GM18861 (cell line): ENCODE data around the gene NAALADL1.
"Not testable (repeated sequence)": the region's sequence is repeated elsewhere in the genome, so short reads cannot be mapped to it uniquely, and the experiment has no call there.

Experiments used
- ATAC-seq: cut with Tn5 transposase; IDR thresholded peaks from one replicate; pipeline ENCODE4 v1.9.1; 2021; ENCODE audit not compliant: unreplicated experiment

NAALADL1 gene

DNA sequence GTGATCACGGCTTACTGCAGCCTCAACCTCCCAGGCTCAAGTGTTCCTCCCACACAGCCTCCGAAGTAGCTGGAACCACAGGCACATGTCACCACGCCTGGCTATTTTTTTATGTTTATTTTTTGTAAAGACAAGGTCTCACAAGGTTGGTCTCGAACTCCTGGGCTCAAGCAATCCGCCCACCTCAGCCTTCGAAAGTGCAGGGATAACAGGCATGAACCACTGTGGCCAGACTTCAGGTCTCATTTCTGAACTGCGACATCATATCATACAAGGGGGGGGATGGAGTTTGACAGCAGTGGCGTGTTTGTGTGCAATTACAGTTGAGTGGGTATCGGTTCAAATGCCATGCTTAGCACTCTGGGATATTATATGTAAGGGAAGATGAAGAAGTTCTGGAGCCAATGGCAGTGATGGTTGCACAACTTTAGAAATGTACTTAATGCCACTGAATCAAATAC, 6.9 kb downstream of the NAALADL1 start:
- no peak for ATAC-seq

DNA sequence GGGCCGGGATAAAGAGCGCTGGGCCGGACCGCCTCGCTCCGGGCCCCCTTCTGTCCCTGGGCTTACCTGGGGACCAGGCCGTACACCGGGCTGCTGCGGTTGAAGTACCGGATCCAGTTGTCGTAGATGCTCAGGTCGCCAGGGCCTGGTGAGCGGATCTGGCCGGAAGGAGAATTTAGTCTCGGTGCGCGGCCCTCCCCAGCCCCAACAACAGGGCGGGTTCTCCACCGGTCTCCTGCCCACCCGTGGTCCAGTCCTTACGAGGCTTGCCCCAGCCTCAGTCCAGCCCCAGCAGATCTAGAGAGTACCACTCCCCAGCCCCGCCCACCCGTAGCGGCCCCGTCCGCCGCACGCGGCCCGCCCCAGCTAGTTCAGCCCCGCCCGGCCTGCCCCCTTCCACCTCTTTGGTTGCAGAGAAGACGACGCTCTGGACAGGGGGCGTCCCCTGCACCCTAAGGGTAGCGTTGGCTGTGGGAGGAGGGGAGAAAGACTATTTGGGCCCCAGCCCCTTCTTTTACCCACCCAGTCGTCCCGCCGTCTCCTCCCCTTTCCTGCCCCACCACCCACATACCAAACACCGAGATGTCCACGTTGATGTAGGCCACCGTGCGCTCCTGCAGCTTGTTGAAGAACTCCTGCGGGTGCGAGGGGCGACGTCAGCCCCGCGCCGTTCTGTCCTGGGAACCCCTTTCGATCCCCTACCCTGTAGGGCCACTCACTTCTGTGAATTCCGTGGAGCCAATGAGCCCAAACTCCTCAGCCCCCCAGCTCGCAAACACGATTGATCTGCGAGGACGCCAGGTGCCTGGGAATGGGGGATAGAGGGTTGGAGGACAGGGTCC, 10.6 kb downstream of the NAALADL1 start:
- no peak for ATAC-seq

DNA sequence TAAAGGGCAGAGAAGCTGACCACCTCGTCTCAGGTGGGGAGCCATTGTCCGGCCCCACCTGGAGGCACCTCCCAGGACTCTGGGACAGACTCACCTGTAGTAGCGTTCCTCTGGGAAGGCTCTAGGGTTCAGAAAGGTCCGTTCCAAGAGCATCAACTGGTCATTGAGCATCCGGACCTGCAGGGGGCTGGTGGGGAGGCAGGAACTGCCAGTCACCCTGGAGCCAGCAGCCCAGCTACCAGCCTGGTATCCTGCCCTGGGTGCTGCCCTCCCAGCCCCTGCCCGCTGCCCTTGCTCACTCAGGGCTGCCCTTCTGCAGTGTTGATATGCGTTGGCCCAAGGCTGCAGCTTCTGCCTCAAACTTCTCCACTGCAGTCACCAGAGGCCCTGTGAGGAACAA, 12.6 kb downstream of the NAALADL1 start:
- no peak for ATAC-seq

DNA sequence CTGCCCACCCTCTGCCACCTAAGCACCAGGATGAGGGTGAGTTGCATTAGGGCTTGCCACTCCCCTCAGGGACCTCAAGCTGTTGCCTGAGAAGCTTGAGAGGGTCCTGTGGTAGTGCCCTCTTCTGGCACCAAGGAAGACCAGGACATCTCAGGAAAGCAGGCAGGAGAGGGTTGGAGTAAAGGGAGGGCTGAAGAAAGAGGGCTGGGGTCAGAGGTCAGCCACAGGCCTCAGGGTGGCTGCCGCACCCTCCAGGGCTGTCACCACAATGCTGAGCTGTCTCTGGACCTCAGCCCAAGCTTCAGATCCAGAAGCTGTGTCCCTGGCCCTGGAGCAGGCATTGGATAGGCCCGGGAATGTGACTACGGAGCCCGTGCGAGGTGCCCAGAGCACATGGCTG, 13.3 kb downstream of the NAALADL1 start:
- no peak for ATAC-seq

DNA sequence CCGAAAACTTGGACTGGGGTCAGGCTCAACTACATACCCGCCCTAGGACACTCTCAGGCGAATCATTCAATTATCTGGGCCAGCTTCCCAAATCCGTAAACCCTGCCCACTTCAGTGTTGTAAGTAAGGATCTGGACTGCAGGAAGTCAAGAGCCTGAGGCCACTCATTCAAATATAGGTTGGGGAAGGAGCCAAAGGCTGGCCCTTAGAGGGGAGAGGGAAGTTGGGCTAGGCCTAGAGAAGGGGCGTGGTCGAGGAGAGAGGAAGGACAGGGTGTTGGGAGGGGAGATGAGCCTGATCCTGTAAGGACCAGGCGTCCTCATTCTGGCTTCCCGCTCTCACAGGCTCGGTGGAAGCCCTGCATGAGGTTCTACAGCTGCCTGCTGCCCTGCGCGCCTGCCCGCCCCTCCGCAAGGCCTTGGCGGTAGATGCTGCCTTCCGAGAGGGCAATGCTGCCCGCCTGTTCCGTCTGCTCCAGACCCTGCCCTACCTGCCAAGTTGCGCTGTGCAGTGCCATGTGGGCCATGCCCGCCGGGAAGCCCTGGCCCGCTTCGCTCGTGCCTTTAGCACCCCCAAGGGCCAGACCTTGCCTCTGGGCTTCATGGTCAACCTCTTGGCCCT, 14.4 kb downstream of the NAALADL1 start:
- no peak for ATAC-seq

DNA sequence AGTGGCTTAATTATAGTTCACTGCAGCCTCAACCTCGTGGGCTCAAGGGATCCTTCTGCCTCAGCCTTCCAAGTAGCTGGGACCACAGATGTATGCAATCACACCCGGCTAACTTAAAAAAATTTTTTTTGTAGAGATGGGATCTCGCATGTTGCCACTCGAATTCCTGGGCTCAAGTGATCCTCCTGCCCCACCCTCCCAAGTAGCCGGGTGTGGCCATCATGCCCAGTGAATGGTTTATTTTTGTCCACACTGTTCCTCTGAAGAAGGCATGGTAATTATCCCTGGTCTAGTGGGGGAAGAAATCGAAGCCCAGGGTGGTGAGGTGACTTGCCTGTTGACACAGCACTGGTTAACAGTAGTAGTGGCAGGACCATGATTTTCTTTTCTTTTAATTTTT, 15.5 kb downstream of the NAALADL1 start:
- ATAC-seq: no peak

DNA sequence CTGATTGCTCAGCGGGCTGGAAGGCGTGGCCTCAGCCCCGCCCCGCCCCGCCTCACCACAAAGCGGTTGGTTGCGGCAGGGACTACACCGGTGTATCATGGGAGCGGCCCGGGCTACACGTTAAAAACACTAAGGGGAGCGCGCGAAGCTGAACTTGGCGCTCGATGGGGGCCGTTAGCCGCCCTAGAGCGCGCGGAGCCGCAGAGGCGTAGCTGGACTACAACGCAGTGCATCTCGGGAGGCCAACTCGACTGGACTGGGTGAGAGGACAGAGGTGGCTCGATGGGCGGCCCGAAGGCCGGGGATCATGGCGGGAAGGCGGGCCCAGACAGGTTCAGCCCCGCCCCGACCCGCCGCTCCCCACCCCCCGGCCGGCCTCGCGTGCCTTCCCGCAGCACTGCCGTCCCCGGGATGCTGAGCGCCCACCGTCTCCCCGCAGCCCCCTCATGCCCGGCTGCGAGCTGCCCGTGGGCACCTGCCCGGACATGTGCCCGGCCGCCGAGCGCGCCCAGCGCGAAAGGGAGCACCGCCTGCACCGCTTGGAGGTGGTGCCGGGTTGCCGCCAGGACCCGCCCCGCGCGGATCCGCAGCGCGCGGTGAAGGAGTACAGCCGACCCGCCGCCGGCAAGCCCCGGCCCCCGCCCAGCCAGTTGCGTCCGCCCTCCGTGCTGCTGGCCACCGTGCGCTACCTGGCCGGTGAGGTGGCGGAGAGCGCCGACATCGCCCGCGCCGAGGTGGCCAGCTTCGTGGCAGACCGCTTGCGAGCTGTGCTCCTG, 17.3 kb downstream of the NAALADL1 start, which contains the start of gene SAC3D1:
SAC3D1 (plus strand) TSS at position 364 of the 776 bp plus-strand sequence; CDS start at position 447, 83 bp downstream.
- peak; percentile 75 for ATAC-seq

DNA sequence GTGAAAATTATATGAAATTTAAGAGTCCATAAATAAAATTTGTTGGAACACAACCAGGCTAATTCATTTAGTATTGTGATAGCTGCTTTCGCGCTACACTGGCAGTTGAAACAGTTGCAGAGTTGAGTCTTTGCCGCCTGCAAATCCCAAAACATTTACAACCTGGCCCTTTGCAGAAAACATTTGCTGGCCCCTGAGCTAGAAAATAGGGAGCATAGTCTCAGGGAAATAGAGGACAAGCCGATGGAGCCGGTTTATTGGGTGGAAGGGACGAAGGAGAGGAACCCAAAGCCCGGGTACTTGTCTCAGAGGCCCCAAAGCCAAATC, 17.9 kb downstream of the NAALADL1 start:
- no peak for ATAC-seq

DNA sequence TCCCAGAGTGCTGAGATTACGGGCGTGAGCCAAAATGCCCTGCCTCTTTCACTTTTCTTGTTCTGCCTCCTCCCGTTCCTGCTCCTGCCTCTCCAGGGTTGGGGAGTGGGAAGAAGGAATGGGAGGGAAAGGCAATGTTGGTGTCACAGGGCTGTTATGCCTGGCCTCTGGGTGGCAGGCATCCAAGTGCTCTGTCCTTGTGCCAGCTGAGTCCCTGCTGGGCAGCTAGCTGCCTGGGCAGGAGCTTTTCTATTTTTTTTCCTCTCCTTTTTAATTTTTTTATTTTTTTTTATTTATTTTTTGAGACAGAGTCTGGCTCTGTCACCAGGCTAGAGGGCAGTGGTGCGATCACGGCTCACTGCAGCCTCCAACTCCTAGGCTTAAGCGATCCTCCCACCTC, 21.4 kb downstream of the NAALADL1 start:
- no peak for ATAC-seq

DNA sequence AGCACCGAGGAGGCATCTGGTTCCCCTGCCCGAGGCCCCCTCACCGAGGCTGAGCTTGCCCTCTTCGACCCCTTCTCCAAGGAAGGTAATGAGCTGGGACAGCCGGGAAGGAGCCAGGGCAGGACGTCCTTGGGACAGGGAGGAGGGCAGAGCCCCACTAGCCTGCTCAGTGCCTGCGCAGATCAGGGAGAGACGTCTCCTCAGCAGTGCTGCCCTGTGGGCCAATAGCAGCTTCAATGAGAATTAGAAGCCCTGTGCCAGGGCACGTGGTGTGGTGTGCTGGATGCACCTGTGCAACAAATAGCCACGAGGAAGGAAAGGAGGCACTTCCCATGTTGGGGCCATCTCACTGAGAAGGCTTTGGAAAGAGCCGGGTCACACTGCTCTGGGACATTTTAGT, 22.8 kb downstream of the NAALADL1 start:
- ATAC-seq: no peak

DNA sequence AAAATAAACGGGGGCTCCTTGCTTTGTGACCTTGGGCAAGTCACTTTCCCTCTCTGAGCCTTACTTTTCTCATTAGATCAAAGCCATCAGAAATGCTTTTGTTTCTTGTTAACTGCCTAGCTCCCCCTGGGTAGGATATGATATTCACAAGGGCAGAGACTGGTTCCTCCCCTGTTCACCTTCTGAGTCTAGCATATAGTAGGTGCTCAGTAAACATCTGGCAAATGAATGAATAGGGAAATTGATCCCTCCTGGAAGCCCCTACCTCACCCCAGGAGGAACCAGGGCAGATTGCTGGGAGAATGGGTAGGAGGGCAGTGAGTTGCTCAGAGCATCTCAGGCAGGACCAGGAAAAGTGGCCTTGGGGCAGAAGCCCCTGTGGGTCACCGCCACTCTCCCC, 23.9 kb downstream of the NAALADL1 start:
- no peak for ATAC-seq

DNA sequence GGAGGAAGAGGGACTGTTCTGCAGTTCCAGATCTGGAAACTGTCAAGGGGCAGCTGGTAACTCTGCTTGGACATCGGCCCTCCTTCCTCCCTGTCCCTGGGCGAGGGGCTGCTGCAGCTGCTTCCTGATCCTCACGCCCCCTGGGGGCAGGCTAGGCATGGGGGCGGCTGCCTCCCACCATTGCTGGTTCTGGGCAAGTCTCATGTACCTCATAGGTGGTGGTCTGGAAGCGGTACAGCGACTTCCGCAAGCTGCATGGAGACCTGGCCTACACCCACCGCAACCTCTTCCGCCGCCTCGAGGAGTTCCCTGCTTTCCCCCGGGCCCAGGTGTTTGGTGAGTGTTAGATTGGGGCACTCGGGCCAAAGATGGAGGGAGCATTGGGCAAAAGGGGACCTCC, 26.1 kb downstream of the NAALADL1 start:
- no peak for ATAC-seq

DNA sequence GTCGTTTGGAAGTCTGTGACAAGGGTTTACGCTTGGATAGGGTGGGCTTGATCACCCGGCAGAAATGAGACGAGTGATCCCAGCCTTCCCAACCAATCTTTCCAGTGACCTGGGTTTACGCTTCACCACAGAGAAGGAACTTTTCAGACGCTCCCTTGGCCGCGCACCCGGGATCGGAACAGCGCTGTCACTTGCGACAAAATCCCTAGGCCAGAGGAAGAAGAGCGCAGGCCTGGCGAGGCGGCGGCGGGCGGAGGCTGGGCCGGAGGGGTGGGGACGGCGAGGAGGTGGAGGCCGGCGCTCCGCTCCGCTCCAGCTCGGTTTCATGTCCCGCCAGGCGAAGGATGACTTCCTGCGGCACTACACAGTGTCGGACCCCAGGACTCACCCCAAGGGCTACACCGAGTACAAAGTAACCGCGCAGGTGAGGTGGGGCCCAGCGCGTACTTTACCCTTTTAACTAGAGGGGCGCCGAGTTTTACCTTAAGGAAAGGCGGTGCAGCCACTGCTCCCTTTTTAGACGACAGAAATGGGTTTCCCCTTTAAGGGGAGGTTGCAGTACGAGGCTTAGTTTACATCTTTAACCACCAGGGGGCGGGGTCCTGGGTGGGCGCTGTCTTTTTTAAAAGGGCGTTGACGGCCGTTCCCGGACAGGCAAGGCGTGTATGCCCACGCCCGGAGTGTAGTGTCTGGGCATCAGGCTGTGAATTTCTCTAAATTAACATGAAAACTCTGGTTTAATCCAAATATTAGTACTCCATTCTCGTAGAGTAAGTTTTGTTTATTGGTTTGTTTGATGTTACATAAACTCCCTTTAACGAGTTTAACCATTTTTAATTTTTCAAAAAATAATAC, 30.9 kb downstream of the NAALADL1 start, which contains the start of gene SNX15:
SNX15 (plus strand) TSS at position 227 of the 855 bp plus-strand sequence; CDS start at position 326, 99 bp downstream.
- peak; percentile 79 for ATAC-seq

DNA sequence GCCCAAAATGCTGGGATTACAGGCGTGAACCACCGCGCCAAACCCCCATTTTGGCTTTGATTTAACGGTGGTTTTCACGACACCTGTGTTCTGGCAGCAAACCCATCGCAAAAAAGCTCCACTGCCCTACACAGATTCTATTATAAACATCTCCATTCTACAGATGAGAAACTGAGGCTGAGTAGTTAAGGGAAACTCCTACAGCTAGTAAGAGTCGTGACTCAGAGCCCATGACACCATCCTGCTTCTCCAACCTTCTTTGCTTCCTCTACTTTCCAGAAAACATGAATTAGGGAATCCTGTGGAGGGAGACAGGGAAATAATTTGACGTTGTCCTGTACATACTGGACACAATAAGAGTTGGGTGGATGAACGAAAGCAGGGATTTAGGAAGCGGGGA, 31.5 kb downstream of the NAALADL1 start:
- no peak for ATAC-seq

DNA sequence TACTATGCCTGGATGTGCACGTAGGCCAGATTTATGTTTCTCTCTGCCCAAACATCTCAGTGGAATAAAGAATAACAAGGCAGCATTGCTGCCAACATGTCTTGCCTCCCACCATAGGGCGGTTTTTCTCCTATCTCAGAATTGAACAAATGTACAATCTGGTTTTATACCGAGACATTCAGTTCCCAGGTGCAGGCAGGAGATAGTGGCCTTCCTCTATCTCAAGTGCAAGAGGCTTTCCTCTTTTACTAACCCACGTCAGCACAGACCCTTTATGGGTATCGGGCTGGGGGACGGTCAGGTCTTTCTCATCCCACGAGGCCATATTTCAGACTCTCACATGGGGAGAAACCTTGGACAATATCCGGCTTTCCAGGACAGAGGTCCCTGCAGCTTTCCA, 34.9 kb downstream of the NAALADL1 start:
- not testable (repeated sequence) for ATAC-seq

DNA sequence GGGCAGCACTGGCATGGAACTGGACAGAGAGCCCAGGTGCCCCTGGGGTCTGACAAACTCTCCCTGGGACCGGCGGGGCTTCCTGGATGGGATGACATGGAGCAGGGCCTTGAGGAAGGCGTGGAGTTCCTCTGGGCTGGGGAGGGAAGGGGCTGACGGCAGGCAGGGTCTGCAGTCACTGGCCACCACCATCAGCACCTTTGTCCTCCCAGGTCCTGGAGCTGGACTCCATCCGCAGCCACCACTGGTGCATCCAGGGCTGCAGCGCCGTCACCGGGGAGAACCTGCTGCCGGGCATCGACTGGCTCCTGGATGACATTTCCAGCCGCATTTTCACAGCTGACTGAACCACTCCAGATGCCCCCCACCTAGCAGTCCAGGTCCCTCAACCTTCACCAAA, 36.8 kb downstream of the NAALADL1 start:
- ATAC-seq: no peak

DNA sequence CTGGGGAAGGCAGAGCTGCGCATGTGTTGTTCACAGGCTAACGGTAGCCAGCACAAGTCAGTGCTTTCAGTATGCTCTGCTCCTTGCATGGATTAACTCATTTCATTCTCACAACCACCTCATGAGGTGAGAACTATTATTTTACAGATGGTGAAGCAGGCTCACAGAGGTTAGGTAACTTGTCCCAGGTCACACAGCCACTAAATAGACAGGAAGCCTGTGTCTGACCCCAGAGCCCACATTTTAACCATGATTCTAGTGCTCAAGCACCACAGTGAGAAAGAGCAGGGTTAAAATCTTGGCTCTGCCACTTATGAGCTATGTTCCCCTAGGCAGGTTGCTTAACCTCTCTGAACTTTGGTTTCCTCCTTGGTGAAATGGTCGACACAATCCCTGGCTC, 37.4 kb downstream of the NAALADL1 start:
- ATAC-seq: no peak

DNA sequence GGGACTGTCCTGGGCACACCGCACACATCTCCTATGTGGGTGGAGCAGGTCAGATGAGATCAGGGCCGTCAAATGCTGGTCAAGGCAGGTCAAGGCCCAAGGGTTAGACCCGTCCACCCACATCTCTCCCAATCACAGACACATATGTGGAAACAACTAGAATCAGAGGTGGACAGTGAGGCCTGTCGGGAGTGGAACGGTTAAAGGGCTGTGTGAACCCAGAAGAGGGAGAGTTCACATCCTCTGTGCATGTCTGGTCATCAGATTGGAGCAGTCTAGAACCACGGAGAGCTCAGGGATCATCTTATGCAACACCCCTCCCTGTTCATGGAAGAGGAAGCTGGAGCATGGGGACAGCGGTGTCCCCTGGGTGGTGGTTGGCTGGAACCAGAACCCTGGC, 38.5 kb downstream of the NAALADL1 start:
- no peak for ATAC-seq

DNA sequence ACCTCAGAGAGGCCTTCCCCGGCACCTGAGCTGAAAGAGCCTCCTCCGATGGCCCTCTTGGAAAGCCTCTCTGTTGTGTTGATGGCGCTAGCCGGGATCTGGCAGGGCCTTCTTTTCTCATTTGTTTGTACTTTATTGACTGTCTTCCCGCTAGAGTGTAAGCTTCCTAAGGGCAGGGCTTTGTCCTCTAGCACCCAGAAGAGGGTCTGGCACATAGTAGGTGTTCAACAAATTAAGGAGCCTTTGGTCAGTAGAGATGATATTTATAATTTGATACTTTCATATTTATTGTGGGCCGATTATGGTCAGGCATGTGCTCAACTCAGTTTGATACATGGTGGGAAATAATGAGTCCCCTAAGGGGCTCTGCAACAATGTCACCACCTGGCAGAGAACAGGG, 40.4 kb downstream of the NAALADL1 start:
- no peak for ATAC-seq

DNA sequence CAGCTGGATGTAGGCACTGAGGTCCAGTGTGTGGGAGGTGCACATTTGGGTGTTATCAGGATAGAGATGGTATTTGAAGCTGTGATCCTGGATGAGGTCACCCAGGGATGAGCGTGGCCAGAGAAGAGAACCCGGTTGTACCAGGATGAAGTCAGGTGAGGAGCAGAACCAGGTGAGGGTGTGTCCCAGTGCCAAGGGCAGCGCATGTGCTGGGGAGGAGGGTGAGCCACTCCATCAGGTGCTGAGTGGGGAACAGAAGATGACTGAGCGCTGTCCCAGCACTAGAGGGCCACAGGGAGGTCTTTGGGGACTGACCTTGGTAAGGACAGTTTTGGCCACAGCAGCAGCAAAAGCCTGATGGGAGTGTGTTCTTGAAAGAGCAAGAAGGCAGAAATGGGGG, 41.6 kb downstream of the NAALADL1 start:
- no peak for ATAC-seq

DNA sequence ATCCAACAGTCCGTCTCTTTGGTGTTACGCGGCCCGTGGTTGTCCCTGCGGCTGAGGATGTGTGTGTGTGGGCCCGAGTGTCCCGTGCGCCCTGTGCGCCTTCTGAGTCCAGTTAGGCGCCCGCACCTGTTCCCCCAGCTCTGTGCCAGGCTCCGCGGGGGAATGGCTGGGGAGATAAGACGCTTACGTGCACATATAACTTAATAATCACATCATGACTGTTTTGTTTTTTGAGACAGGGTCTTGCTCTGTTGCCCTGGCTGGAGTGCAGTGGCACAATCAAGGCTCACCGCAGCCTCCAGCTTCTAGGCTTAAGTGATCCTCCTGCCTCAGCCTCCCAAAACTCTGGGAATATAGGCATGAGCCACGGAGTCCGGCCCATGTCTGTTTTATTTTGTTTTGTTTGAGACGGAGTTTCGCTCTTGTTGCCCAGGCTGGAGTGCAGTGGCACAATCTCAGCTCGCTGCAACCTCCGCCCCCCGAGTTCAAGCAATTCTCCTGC, 43.6 kb downstream of the NAALADL1 start:
- ATAC-seq: no peak
